HG03103 (cell line): ENCODE measurements around the gene CSRNP2.
"Not testable (repeated sequence)": the region's sequence is repeated elsewhere in the genome, so short reads cannot be mapped to it uniquely, and the experiment has no call there.

Experiments used
- ATAC-seq: cut with Tn5 transposase; IDR thresholded peaks from one replicate; pipeline ENCODE4 v1.9.1; 2021; ENCODE audit warnings: low read depth; ENCODE audit not compliant: unreplicated experiment

CSRNP2 gene

DNA sequence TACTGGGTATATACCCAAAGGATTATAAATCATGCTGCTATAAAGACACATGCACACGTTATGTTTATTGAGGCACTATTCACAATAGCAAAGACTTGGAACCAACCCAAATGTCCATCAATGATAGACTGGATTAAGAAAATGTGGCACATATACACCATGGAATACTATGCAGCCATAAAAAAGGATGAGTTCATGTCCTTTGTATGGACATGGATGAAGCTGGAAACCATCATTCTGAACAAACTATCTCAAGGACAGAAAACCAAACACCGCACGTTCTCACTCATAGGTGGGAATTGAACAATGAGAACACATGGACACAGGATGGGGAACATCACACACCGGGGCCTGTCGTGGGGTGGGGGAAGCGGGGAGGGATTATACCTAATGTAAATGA lies 4.5 kb downstream of the CSRNP2 start:
- not testable (repeated sequence) for ATAC-seq

- ATAC-seq = not testable (repeated sequence)
These were observed 5.0 kb downstream of the CSRNP2 start for GRCh38 chr12:51078346-51078745.

DNA sequence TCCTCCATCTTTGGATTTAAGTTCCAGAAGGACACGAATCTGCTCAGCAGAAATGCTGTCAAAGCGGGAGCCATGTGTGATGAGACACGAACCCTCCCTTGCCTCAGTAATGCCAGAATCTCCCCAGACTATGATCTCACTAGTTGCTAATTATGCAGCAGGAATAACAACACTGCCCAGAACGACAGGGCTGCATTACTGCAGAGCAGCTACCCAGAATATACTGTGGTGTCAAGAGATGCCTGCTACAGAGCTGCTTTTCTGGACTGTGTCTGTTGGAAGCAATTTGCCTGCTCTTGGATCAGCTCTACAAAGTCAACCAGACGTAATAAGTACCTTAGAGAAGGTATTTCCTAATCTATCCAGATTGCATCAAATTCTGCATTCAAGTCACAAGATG lies 5.5 kb downstream of the CSRNP2 start:
- no peak for ATAC-seq

- ATAC-seq = no peak
These were observed 7.0 kb downstream of the CSRNP2 start for GRCh38 chr12:51076236-51076930.

DNA sequence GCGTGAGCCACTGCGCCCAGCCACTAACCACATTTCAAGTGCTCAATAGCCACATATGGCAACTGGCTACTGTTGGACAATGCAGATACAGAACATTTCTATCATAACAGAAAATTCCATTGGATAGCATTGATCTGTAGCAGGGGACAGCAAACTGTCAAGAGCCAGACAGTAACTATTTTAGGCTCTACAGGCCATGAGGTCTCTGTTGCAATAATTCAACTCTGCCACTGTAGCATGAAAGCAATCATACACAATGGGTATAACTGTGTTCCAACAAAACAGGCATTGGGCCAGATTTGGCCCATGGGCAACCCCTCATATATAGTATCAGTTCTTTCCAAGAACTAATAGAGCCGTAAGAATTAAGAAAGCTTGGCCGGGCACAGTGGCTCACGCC lies 8.0 kb downstream of the CSRNP2 start:
- ATAC-seq = no peak

- ATAC-seq = no peak
These were observed 11.7 kb downstream of the CSRNP2 start for GRCh38 chr12:51071663-51072062.

- ATAC-seq = no peak
These were observed 13.4 kb downstream of the CSRNP2 start for GRCh38 chr12:51070004-51070403.

DNA sequence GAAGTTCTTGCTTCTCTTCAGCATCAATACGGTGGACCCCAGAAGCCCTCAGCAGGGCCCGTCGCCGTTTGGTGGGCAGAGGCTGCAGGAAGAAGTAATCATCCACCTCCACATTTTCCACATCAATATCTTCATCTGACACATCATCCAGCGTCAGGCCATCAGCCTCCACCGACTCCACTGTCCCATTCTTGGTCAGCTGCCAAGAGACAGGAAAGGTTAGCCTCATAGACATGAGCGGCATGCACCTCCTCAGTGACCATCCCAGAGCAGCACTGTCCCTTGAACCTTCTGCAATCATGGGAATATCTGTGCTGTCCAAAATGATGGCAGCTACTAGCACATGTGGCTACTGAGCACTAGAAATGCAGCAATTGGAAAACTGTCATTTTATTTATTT lies 15.6 kb downstream of the CSRNP2 start:
- no peak for ATAC-seq

DNA sequence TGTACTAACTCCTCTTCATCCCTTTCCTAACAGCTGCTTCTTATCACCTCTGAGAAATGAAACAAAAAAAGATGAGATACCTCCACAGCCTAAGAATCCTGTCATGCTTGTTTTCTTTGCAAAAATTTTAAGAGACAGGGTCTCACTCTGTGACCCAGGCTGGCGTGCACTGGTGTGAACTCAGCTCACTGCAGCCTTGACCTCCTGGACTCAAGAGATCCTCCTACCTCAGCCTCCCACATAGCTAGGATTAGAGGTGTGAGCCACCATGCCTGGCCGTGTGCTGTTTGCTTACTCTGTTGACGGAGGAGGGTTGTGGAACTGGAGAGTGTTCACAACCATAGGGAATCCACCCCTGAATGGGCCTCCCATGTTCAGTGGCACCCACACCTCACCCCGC lies 16.2 kb downstream of the CSRNP2 start:
- ATAC-seq = no peak

DNA sequence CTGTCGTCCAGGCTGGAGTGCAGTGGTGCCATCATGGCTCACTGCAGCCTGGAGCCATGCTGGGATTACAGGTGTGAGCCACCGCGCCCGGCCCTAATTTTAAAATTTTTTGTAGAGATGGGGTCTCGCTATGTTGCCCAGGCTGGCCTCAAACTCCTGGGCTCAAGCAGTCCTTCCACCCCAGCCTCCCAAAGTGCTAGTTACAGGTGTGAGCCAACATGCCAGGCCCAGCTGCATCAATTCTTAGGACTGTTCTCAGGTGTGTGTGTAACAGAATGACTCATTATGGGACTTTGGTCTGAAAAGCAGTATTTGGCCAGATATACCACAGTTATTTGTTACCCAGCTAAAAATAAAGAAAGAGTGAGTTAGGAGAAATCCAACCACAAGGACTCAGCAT lies 17.9 kb downstream of the CSRNP2 start:
- no peak for ATAC-seq

GRCh38 chr12:51062631-51063397 lies 20.6 kb downstream of the CSRNP2 start:
- no peak for ATAC-seq

- no peak for ATAC-seq
These were observed 24.3 kb downstream of the CSRNP2 start for GRCh38 chr12:51059086-51059485.

GRCh38 chr12:51056242-51056641 lies 27.2 kb downstream of the CSRNP2 start:
- ATAC-seq = no peak

DNA sequence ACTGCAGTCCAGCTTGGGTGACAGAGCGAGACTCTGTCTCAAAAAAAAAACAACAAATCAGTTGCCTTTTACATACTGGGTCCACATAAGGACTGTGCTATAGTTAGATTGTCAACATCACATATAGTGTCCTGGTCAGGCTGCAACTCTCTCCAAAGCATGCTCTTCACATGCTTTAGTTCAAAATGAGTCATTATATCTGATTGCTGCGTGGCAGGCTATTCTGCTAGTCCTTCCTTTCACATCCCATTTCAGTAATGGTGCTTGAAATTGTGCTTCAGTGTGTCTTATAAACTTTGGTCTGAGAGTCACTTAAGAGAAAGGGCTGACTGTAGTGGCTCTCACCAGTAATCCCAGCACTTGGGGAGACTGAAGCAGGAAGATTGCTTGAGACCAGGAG lies 28.3 kb downstream of the CSRNP2 start:
- no peak for ATAC-seq

DNA sequence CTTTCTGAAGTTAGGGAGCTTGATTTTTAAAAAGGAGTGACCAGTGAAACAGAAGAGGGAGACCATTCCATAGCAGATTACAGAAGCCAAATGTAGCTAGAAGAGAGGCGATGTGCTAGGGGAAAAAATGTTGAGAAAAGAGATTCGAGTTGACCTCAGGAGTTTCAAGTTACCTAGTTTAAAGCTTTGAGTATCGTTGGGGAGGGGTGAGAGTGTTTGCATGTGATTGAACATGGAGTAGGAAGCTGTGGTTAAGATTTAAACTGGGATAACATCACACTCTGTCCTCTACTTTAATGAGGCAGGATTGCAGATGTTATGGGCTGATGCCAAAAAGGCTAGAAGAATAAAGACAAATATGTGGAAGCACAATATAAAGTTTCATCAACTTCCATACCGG lies 31.6 kb downstream of the CSRNP2 start:
- no peak for ATAC-seq

GRCh38 chr12:51049525-51049924 lies 33.9 kb downstream of the CSRNP2 start:
- ATAC-seq = no peak

DNA sequence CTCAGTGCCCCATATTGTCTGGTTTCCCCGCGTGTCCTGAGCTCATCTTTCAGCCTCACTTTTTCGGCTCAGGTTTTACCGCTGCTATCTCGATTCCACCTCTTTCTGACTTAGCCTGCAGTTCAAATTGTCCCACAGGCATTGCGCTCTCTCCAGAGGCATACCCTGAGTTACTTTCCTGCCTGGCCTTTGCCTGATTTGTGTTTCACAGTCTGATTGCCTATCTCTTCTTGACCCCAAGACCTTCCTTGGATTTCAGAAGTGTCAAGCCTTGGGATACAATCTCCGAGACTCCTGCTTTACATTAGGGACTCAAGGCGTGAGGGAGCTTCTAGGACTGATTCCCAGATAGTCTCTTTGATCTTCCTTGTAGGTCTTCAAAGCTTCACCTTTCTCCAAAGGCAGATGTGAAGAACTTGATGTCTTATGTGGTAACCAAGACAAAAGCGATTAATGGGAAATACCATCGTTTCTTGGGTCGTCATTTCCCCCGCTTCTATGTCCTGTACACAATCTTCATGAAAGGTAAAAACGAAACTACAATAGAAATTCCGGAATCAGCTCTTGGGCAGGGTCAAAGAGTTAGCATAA lies 34.6 kb downstream of the CSRNP2 start:
- ATAC-seq = no peak

- ATAC-seq = peak; percentile 94
These were observed 35.5 kb downstream of the CSRNP2 start, which contains the start of gene LETMD1 for GRCh38 chr12:51047655-51048540. TSS of gene LETMD1 (plus strand) at chr12:51048327. CDS start at chr12:51048357, 30 bp downstream.

DNA sequence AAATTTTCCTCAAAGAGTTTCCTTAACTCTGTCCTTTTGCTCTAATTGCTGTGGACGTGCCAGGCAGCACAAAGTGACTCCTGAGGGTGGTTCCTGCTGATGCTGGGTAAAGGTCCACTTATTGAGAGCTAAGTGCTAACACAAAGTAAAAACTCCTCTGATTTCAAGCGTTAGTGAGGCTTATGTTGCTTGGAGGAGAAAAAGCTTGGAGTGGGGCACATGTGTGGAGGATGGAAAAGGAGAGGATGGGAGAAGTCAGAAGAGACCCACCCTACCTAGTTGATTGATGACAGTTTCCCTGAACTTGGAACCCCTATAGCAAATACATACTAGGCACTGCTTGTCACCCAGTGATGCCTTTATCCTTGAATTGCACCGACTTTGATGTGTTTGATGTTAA lies 47.1 kb downstream of the CSRNP2 start:
- ATAC-seq = no peak

GRCh38 chr12:51033457-51034089 lies 49.8 kb downstream of the CSRNP2 start:
- ATAC-seq = no peak
